Caco-2 (cell line): ENCODE measurements around the gene ASB4. TPM values are rescaled to one million over a fixed set of nuclear protein-coding genes. Genes with fewer than 3 reads are reported as not detected.

Experiments
- BruUV-seq: library from RNA; stranded (reverse); fragments of 400-500 nt; replicated peaks from 2 replicates; lab custom pipeline; 2021; lab: Mats Ljungman, UMichigan
- CTCF ChIA-PET: fragments of 300-600 bp; sonication (Branson Sonifier 250); formaldehyde crosslinking; loops from one replicate; lab custom pipeline; 2022; ENCODE audit warnings: antibody characterized with exemption; lab: Charles Lee
- POLR2A ChIA-PET: fragments of 300-600 bp; sonication (Branson Sonifier 250); formaldehyde crosslinking; loops from one replicate; lab custom pipeline; 2022; ENCODE audit warnings: antibody characterized with exemption; lab: Charles Lee
- DNase-seq, 2 experiments: peaks; one replicate each; pipeline versions ENCODE4 v3.0.0 to v3.0.0-alpha.2; 2020 to 2022
- H3K27me3 ChIP-seq: replicated peaks from 2 replicates; pipeline ENCODE4 v1.6.0; 2011; ENCODE audit warnings: low read length; ENCODE audit not compliant: control insufficient read depth, insufficient read depth
- H3K36me3 ChIP-seq: 2 replicates; pipeline ENCODE4 v1.5.1; 2011; ENCODE audit warnings: low read length; ENCODE audit not compliant: control insufficient read depth, insufficient read depth
- H3K4me1 ChIP-seq: fragments of 250-450 bp; sonication (Bioruptor Pico); 2 replicates; pipeline ENCODE4 v1.5.1; 2020; ENCODE audit warnings: mild to moderate bottlenecking
- H3K4me3 ChIP-seq: 2 replicates; pipeline ENCODE4 v1.5.1; 2011; ENCODE audit warnings: low read depth, mild to moderate bottlenecking, control low read depth, low read length
- H3K9me3 ChIP-seq: fragments of 250-450 bp; sonication (Bioruptor Pico); 2 replicates; pipeline ENCODE4 v1.5.1; 2020; ENCODE audit warnings: mild to moderate bottlenecking, moderate library complexity
- H3K27ac Mint-ChIP-seq: one replicate; pipeline ENCODE4 v1.8.0; 2022; ENCODE audit warnings: mixed read lengths; ENCODE audit not compliant: unreplicated experiment
- H3K27me3 Mint-ChIP-seq: one replicate; pipeline ENCODE4 v1.8.0; 2022; ENCODE audit warnings: mixed read lengths; ENCODE audit not compliant: insufficient read depth, unreplicated experiment
- H3K36me3 Mint-ChIP-seq: one replicate; pipeline ENCODE4 v1.8.0; 2022; ENCODE audit warnings: mild to moderate bottlenecking, mixed read lengths; ENCODE audit not compliant: insufficient read depth, unreplicated experiment
- H3K4me1 Mint-ChIP-seq: one replicate; pipeline ENCODE4 v1.8.0; 2022; ENCODE audit warnings: low read depth, mixed read lengths; ENCODE audit not compliant: unreplicated experiment
- H3K4me3 Mint-ChIP-seq: one replicate; pipeline ENCODE4 v1.8.0; 2022; ENCODE audit warnings: mild to moderate bottlenecking, moderate library complexity, mixed read lengths; ENCODE audit not compliant: unreplicated experiment
- H3K9me3 Mint-ChIP-seq: one replicate; pipeline ENCODE4 v1.8.0; 2022; ENCODE audit warnings: mixed read lengths; ENCODE audit not compliant: unreplicated experiment
- CTCF ChIP-seq, 2 experiments: fragments of 200-600 bp in 1 of 2; IDR thresholded peaks; 1 replicate in 1 of 2; 2 replicates in 1 of 2; pipeline versions ENCODE4 v1.5.1 to v1.8.0; 2011 to 2022; ENCODE audit warnings: antibody characterized with exemption in 1 of 2, control low read depth in 1 of 2, inconsistent platforms in 1 of 2, low read depth in 1 of 2, low read length in 1 of 2, mild to moderate bottlenecking in 1 of 2, moderate library complexity in 1 of 2; ENCODE audit not compliant: insufficient read depth in 1 of 2, severe bottlenecking in 1 of 2, unreplicated experiment in 1 of 2
- intact Hi-C: fragments of 100-400 bp; cut with micrococcal nuclease; formaldehyde crosslinking; loops from one replicate; pipeline ENCODE4 v1.10.0; 2022; ENCODE audit not compliant: unreplicated experiment
- total RNA-seq: library from RNA; stranded (reverse); gene quantifications from 2 replicates; pipeline ENCODE4 v1.2.3, GENCODE V29; 2022

Gene ASB4
- total RNA-seq, 1 experiment from 2014 or later = not detected

- Histone ChIP-seq H3K36me3 (no peaks in the 10 kb centered on the region), H3K4me1 (no peaks in the 10 kb centered on the region), H3K27me3 (no peaks in the 10 kb centered on the region), H3K9me3 (no peaks in the 10 kb centered on the region), H3K4me3 (no peak overlapping the region)
- no peak for DNase-seq
- BruUV-seq = no TSS peak
- H3K27me3 Mint-ChIP-seq = peaks cover 9% of the 10 kb centered on the region
- H3K27ac Mint-ChIP-seq = no peak overlapping the region
- no peaks in the 10 kb centered on the region for H3K4me1 Mint-ChIP-seq
- ChIA-PET POLR2A (no interaction called here), CTCF (no interaction called here)
- no peaks in the 10 kb centered on the region for H3K36me3 Mint-ChIP-seq
- no peaks in the 10 kb centered on the region for H3K9me3 Mint-ChIP-seq
- H3K4me3 Mint-ChIP-seq = no peak overlapping the region
- TF ChIP-seq CTCF (IDR thresholded peaks at IDR 0.05; ENCODE audit: insufficient read depth in 1 of 2, low read depth in 1 of 2, low read length in 1 of 2, severe bottlenecking in 1 of 2, unreplicated experiment in 1 of 2) = no peak
- intact Hi-C loops = no loop called here
These were observed 68.2 kb downstream of the ASB4 start for GRCh38 chr7:95553939-95554338.

- Histone ChIP-seq H3K27me3 (no peaks in the 10 kb centered on the region), H3K4me1 (no peaks in the 10 kb centered on the region), H3K9me3 (no peaks in the 10 kb centered on the region), H3K4me3 (no peak overlapping the region), H3K36me3 (no peaks in the 10 kb centered on the region)
- BruUV-seq = no TSS peak
- Mint-ChIP-seq H3K9me3 (no peaks in the 10 kb centered on the region), H3K27ac (no peak overlapping the region), H3K4me1 (no peaks in the 10 kb centered on the region), H3K4me3 (no peak overlapping the region), H3K27me3 (peaks cover 12% of the 10 kb centered on the region), H3K36me3 (no peaks in the 10 kb centered on the region)
- CTCF ChIA-PET = no interaction called here
- no peak for TF ChIP-seq CTCF (IDR thresholded peaks at IDR 0.05; ENCODE audit: insufficient read depth in 1 of 2, low read depth in 1 of 2, low read length in 1 of 2, severe bottlenecking in 1 of 2, unreplicated experiment in 1 of 2)
- intact Hi-C loops = no loop called here
- POLR2A ChIA-PET = no interaction called here
- no peak for DNase-seq
These were observed 71.0 kb downstream of the ASB4 start for GRCh38 chr7:95556777-95557176.

- intact Hi-C loops = no loop called here
- CTCF ChIA-PET = interaction anchor here (0.6 kb wide), 1 partner anchor 131 kb away, joined by 5 read pairs; no protein-coding TSS in a partner anchor
- no peaks in the 10 kb centered on the region for H3K36me3 Mint-ChIP-seq
These were observed 73.1 kb downstream of the ASB4 start for GRCh38 chr7:95558864-95559263.

More at GRCh38 chr7:95558864-95559263, 73.1 kb downstream of the ASB4 start:
- no TSS peak for BruUV-seq
- no peaks in the 10 kb centered on the region for H3K9me3 ChIP-seq
- peaks cover 10% of the 10 kb centered on the region for H3K27me3 Mint-ChIP-seq
- H3K9me3 Mint-ChIP-seq = no peaks in the 10 kb centered on the region
- TF ChIP-seq CTCF (IDR thresholded peaks at IDR 0.05; ENCODE audit: insufficient read depth in 1 of 2, low read depth in 1 of 2, low read length in 1 of 2, severe bottlenecking in 1 of 2, unreplicated experiment in 1 of 2) = no peak
- no peaks in the 10 kb centered on the region for H3K4me1 ChIP-seq
- no peaks in the 10 kb centered on the region for H3K36me3 ChIP-seq
- no peak for DNase-seq
- no peaks in the 10 kb centered on the region for H3K27me3 ChIP-seq
- H3K4me3 ChIP-seq = no peak overlapping the region
- H3K27ac Mint-ChIP-seq = no peak overlapping the region
- no peaks in the 10 kb centered on the region for H3K4me1 Mint-ChIP-seq
- POLR2A ChIA-PET = no interaction called here
- H3K4me3 Mint-ChIP-seq = no peak overlapping the region
